GM18520 (cell line): ENCODE results near the gene PSMD3.
A peak's percentile ranks its signal among the peaks of the same experiment; 100 is the strongest.
"Not testable (repeated sequence)": the region's sequence is repeated elsewhere in the genome, so short reads cannot be mapped to it uniquely, and the experiment has no call there.

Experiments
- ATAC-seq: cut with Tn5 transposase; IDR thresholded peaks from one replicate; pipeline ENCODE4 v1.9.1; 2021; ENCODE audit not compliant: unreplicated experiment

PSMD3 gene

GRCh38 chr17:39980351-39981206 lies at the start of gene PSMD3:
TSS of gene PSMD3 (plus strand) at chr17:39980807. CDS start at chr17:39980971, 164 bp downstream.
- peak; percentile 92 for ATAC-seq

GRCh38 chr17:39933912-39934311 lies 46.7 kb upstream of the PSMD3 start:
- no peak for ATAC-seq

GRCh38 chr17:39934324-39934723 lies 46.3 kb upstream of the PSMD3 start:
- no peak for ATAC-seq

GRCh38 chr17:39935909-39936308 lies 44.7 kb upstream of the PSMD3 start:
- ATAC-seq, result no peak

- no peak for ATAC-seq
Observed at GRCh38 chr17:39937447-39937846, 43.2 kb upstream of the PSMD3 start.

GRCh38 chr17:39938140-39938869 lies 42.3 kb upstream of the PSMD3 start:
- ATAC-seq, result no peak

- no peak for ATAC-seq
Observed at GRCh38 chr17:39939106-39939505, 41.5 kb upstream of the PSMD3 start.

GRCh38 chr17:39939588-39940419 lies 40.8 kb upstream of the PSMD3 start:
- ATAC-seq, result no peak

GRCh38 chr17:39943702-39944392 lies 36.8 kb upstream of the PSMD3 start:
- no peak for ATAC-seq

GRCh38 chr17:39944393-39944711 lies 36.3 kb upstream of the PSMD3 start:
- no peak for ATAC-seq

- no peak for ATAC-seq
Observed at GRCh38 chr17:39946551-39947330, 33.9 kb upstream of the PSMD3 start.

- not testable (repeated sequence) for ATAC-seq
Observed at GRCh38 chr17:39948489-39948828, 32.1 kb upstream of the PSMD3 start.

- no peak for ATAC-seq
Observed at GRCh38 chr17:39949028-39949427, 31.6 kb upstream of the PSMD3 start.

GRCh38 chr17:39950871-39951348 lies 29.7 kb upstream of the PSMD3 start:
- ATAC-seq, result no peak

GRCh38 chr17:39951924-39952679 lies 28.5 kb upstream of the PSMD3 start:
- peak; percentile 13 for ATAC-seq

GRCh38 chr17:39952680-39953470 lies 27.7 kb upstream of the PSMD3 start:
- peak; percentile 56 for ATAC-seq

- peak; percentile 3 for ATAC-seq
Observed at GRCh38 chr17:39953471-39953888, 27.1 kb upstream of the PSMD3 start.

GRCh38 chr17:39954876-39955275 lies 25.7 kb upstream of the PSMD3 start:
- ATAC-seq, result no peak
